ENCODE measurements around the gene SLC25A6.

DNA sequence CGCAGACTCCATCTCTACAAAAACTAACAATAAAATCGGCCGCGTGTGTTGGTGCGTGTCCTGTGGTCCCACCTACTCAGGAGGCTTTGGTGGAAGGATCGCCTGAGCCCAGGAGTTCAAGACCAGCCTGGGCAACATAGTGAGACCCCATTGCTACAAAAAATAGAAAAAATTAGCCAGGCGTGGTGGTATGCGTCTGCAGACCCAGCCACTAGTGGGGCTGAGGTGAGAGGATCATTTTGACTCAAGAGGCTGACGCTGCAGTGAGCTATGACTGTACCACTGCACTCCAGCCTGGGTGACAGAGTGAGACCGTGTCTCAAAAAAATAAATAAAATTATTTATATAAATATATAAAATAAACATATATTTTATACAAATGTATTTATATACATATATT, 38.5 kb upstream of the SLC25A6 start:
- TF ChIP-seq, protein P1, sequence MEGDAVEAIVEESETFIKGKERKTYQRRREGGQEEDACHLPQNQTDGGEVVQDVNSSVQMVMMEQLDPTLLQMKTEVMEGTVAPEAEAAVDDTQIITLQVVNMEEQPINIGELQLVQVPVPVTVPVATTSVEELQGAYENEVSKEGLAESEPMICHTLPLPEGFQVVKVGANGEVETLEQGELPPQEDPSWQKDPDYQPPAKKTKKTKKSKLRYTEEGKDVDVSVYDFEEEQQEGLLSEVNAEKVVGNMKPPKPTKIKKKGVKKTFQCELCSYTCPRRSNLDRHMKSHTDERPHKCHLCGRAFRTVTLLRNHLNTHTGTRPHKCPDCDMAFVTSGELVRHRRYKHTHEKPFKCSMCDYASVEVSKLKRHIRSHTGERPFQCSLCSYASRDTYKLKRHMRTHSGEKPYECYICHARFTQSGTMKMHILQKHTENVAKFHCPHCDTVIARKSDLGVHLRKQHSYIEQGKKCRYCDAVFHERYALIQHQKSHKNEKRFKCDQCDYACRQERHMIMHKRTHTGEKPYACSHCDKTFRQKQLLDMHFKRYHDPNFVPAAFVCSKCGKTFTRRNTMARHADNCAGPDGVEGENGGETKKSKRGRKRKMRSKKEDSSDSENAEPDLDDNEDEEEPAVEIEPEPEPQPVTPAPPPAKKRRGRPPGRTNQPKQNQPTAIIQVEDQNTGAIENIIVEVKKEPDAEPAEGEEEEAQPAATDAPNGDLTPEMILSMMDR (IDR thresholded peaks at IDR 0.05; ENCODE audit: poor library complexity, severe bottlenecking), result no peak
- TF ChIP-seq TAF1 (IDR thresholded peaks at IDR 0.05; ENCODE audit: low read depth) (no peak), EP300 (conservative IDR thresholded peaks at IDR 0.05; ENCODE audit: poor library complexity, severe bottlenecking) (no peak), EZH2 (IDR thresholded peaks at IDR 0.05; ENCODE audit: borderline replicate concordance, insufficient read depth, low read length, poor library complexity, severe bottlenecking) (no peak), POLR2AphosphoS5 (IDR thresholded peaks at IDR 0.05) (no peak), RAD21 (conservative IDR thresholded peaks at IDR 0.05) (no peak)
- TF ChIP-seq, protein P2, sequence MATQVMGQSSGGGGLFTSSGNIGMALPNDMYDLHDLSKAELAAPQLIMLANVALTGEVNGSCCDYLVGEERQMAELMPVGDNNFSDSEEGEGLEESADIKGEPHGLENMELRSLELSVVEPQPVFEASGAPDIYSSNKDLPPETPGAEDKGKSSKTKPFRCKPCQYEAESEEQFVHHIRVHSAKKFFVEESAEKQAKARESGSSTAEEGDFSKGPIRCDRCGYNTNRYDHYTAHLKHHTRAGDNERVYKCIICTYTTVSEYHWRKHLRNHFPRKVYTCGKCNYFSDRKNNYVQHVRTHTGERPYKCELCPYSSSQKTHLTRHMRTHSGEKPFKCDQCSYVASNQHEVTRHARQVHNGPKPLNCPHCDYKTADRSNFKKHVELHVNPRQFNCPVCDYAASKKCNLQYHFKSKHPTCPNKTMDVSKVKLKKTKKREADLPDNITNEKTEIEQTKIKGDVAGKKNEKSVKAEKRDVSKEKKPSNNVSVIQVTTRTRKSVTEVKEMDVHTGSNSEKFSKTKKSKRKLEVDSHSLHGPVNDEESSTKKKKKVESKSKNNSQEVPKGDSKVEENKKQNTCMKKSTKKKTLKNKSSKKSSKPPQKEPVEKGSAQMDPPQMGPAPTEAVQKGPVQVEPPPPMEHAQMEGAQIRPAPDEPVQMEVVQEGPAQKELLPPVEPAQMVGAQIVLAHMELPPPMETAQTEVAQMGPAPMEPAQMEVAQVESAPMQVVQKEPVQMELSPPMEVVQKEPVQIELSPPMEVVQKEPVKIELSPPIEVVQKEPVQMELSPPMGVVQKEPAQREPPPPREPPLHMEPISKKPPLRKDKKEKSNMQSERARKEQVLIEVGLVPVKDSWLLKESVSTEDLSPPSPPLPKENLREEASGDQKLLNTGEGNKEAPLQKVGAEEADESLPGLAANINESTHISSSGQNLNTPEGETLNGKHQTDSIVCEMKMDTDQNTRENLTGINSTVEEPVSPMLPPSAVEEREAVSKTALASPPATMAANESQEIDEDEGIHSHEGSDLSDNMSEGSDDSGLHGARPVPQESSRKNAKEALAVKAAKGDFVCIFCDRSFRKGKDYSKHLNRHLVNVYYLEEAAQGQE (IDR thresholded peaks at IDR 0.05; ENCODE audit: borderline replicate concordance), result no peak
